NCI-H1436 treated with DMSO at 0.1 percent for 48 hours (cell line): ENCODE results near the gene MRPL37.
"Not testable (repeated sequence)": the region's sequence is repeated elsewhere in the genome, so short reads cannot be mapped to it uniquely, and the experiment has no call there.

Experiments used
- DNase-seq: peaks from one replicate; lab custom pipeline; 2025; lab: John Stamatoyannopoulos, UW

Gene MRPL37

DNA sequence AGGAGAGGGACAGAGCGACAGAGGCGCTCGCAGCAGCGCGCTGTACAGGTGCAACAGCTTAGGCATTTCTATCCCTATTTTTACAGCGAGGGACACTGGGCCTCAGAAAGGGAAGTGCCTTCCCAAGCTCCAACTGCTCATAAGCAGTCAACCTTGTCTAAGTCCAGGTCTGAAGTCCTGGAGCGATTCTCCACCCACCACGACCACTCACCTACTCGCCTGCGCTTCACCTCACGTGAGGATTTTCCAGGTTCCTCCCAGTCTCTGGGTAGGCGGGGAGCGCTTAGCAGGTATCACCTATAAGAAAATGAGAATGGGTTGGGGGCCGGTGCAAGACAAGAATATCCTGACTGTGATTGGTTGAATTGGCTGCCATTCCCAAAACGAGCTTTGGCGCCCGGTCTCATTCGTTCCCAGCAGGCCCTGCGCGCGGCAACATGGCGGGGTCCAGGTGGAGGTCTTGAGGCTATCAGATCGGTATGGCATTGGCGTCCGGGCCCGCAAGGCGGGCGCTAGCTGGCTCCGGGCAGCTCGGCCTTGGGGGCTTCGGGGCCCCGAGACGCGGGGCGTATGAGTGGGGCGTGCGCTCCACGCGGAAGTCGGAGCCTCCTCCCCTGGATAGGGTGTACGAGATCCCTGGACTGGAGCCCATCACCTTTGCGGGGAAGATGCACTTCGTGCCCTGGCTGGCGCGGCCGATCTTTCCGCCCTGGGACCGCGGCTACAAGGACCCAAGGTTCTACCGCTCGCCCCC lies at the start of gene MRPL37, which contains the start of gene CYB5RL:
Gene MRPL37 (plus strand): TSS at position 403 of the 754 bp plus-strand sequence. CDS start 77 bp downstream, at position 480.
Gene CYB5RL (minus strand): TSS at position 266 of the 754 bp plus-strand sequence. CDS start 4,414 bp downstream, outside the sequence.
- DNase-seq = peak; percentile 90

DNA sequence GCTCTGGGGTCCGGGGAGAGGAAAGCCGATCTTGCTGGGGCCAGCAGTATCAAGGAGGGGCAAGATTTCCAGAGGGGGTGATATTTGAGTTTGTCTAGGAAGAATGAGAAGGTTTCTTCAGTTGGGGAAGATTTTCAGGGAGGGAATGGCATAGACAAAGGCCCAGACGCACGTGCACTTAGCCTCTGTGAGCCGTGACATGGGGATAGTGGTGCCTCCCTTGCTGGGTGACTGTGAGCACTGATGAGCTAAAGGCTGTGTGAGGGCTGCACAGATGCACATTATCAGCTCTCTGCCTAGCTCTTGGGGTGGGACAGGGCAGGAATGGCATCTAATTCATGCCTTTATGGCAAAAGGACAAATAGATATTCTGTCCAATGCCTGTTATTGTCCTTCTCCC lies 49.0 kb upstream of the MRPL37 start:
- DNase-seq = no peak

- DNase-seq = no peak
These were observed 47.3 kb upstream of the MRPL37 start, which contains the start of gene CDCP2 for GRCh38 chr1:54152696-54153095. TSS of gene CDCP2 (minus strand) at chr1:54153000. CDS start at chr1:54152922, 78 bp downstream.

GRCh38 chr1:54153535-54154439 lies 46.2 kb upstream of the MRPL37 start:
- no peak for DNase-seq

GRCh38 chr1:54156201-54156600 lies 43.8 kb upstream of the MRPL37 start:
- DNase-seq = no peak

- no peak for DNase-seq
These were observed 43.0 kb upstream of the MRPL37 start for GRCh38 chr1:54156986-54157385.

DNA sequence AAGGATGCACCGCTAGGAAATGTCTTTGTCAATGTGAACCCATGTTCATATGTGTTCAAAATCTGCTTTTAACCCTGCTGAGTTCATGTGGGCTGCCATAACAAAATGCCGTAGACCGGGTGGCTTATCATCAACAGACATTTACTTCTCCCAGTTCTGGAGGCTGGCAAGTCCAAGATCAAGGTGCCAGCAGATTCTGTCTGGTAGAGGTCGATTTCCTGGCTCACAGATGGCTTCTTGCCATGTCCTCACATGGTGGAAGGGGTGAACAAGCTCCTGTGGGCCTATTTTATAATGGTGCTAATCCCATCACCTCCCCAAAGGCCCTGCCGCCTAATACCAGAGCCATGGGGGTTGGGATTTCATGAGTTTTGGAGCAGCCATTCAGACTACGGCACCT lies 42.6 kb upstream of the MRPL37 start:
- no peak for DNase-seq

- no peak for DNase-seq
These were observed 41.9 kb upstream of the MRPL37 start for GRCh38 chr1:54158071-54158470.

DNA sequence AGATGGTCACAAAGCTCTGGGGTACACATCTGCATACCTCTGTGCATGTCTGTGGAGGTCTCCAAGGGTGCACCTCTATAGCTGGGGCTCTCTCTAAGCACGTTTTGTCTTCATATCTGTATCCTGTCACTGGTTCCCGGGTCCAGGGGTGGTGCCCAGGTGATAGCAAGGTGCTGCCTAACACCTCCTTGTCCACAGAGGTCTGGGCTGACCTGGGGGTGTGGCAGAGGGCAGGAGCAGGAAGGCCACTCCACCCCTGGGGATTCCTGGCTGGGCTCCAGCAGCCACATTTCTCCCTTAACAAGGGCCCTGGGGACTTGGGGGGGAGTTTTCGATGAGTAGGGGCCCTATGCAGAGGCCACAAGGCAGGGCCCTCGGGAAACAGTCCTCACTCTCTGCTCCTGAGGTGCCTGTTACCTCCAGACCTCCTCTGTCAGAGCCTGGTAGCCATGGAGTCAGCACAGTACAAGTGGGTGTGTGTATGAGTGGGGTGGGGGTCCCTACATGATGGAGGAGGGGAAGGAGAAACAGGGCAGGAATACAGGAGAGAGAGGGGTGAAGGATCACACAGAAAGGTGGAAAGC lies 40.1 kb upstream of the MRPL37 start:
- no peak for DNase-seq

DNA sequence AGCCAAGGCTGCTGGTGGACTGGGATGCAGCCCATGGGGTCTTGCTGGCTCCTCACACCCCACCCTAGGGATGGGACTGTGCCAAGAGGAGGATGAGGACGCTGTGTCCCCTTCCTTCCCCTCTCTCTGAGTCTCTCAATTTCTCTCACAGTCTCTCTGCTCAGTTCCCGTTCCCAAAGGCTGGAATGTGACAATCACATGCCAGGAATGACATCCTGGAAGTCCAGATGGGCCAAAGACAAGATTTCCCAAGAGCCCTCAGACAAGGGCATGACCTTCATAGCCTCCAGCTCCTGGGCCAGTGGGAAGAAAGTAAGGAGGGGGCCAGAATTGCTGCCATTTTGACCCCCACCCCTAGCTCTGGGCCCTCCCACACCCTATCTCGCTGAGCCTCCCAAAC lies 39.6 kb upstream of the MRPL37 start:
- DNase-seq = no peak

- DNase-seq = no peak
These were observed 38.3 kb upstream of the MRPL37 start for GRCh38 chr1:54161495-54162168.

DNA sequence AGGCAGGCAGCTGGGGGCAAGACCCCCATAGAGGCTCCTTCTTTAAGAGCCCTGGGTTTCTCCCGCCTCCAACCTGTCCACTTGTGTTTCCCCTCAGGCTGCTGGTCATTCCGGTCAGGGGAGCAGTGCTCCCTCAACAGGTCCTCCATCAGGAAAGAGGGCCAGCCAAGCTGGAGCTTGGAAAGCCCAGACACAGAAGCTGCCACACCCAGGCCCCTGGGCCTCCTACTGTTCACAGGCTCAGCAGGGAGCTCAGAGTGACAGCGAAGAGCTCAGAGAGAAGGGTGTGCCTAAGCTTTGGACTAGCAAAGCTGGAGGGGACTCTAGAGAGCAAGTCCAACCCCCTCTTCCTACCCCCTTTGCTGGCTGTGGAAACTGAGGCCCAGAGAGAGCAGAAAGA lies 36.9 kb upstream of the MRPL37 start:
- DNase-seq = no peak

GRCh38 chr1:54163573-54163972 lies 36.4 kb upstream of the MRPL37 start:
- no peak for DNase-seq

DNA sequence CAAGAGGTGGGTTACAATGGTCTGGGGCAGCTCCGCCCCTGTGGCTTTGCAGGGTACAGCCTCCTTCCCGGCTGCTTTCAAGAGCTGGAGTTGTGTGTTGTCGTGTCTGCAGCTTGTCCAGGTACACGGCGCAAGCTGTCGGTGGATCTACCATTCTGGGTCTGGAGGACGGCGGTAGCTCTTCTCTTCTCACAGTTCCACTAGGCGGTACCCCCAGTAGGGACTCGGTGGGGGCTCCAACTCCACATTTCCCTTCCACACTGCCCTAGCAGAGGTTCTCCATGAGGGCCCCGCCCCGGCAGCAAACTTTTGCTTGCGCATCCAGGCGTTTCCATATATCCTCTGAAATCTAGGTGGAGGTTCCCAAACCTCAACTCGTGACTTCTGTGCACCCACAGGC lies 34.8 kb upstream of the MRPL37 start:
- DNase-seq = no peak

DNA sequence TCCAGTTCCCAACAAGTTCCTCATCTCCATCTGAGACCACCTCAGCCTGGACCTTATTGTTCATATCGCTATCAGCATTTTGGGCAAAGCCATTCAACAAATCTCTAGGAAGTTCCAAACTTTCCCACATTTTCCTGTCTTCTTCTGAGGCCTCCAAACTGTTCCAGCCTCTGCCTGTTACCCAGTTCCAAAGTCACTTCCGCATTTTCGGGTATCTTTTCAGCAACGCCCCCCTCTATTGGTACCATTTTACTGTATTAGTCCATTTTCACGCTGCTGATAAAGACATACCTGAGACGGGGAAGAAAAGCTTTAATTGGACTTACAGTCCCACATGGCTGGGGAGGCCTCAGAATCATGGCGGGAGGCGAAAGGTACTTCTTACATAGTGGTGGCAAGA lies 33.6 kb upstream of the MRPL37 start:
- not testable (repeated sequence) for DNase-seq

GRCh38 chr1:54167422-54168139 lies 32.4 kb upstream of the MRPL37 start:
- no peak for DNase-seq

GRCh38 chr1:54168206-54168965 lies 31.6 kb upstream of the MRPL37 start:
- no peak for DNase-seq

GRCh38 chr1:54169068-54169467 lies 30.9 kb upstream of the MRPL37 start:
- no peak for DNase-seq

GRCh38 chr1:54171016-54171415 lies 29.0 kb upstream of the MRPL37 start:
- no peak for DNase-seq

- no peak for DNase-seq
These were observed 28.4 kb upstream of the MRPL37 start for GRCh38 chr1:54171606-54172005.
